PC-3 (cell line): ENCODE measurements around the gene EYS. TPM values are rescaled to one million over a fixed set of nuclear protein-coding genes. Genes with fewer than 3 reads are reported as not detected.
A peak's percentile ranks its signal among the peaks of the same experiment; 100 is the strongest.

Source experiments
- ATAC-seq: fragments of 200-7000 bp; cut with Tn5 transposase; 2 replicates; pipeline ENCODE4 v1.9.1; 2020; ENCODE audit warnings: mild to moderate bottlenecking, moderate library complexity
- BruUV-seq: library from RNA; stranded (reverse); fragments of 400-500 nt; replicated peaks from 2 replicates; lab custom pipeline; 2021; lab: Mats Ljungman, UMichigan
- CTCF ChIA-PET: fragments of 300-600 bp; sonication (Branson Sonifier 250); formaldehyde crosslinking; loops from one replicate; lab custom pipeline; 2022; ENCODE audit warnings: antibody characterized with exemption; lab: Charles Lee
- POLR2A ChIA-PET: fragments of 300-600 bp; sonication (Branson Sonifier 250); formaldehyde crosslinking; loops from one replicate; lab custom pipeline; 2022; ENCODE audit warnings: antibody characterized with exemption; ENCODE audit not compliant: unreplicated experiment; lab: Charles Lee
- DNase-seq: peaks from one replicate; pipeline ENCODE4 v3.0.0-alpha.2; 2015
- H2AFZ ChIP-seq: fragments of 300-600 bp; sonication (generic); 2 replicates; pipeline ENCODE4 v1.6.0; 2016; ENCODE audit warnings: antibody characterized with exemption, low read length
- H3F3A ChIP-seq: fragments of 300-600 bp; sonication (generic); one replicate; pipeline ENCODE4 v1.6.0; 2017; ENCODE audit warnings: antibody characterized with exemption, low read length, control low read depth, mild to moderate bottlenecking; ENCODE audit not compliant: unreplicated experiment
- H3K27ac ChIP-seq: fragments of 300-600 bp; sonication (generic); 2 replicates; pipeline ENCODE4 v1.5.1; 2016; ENCODE audit warnings: mild to moderate bottlenecking, low read length
- H3K27me3 ChIP-seq: fragments of 300-600 bp; sonication (generic); 2 replicates; pipeline ENCODE4 v1.6.1; 2016; ENCODE audit warnings: low read length, mixed read lengths
- H3K36me3 ChIP-seq: fragments of 300-600 bp; sonication (generic); 2 replicates; pipeline ENCODE4 v1.6.1; 2016; ENCODE audit warnings: low read depth, mixed run types, low read length, mixed read lengths
- H3K4me1 ChIP-seq: fragments of 300-600 bp; sonication (generic); 2 replicates; pipeline ENCODE4 v1.5.1; 2016; ENCODE audit warnings: low read length; ENCODE audit not compliant: insufficient read depth
- H3K4me2 ChIP-seq: fragments of 300-600 bp; sonication (generic); 2 replicates; pipeline ENCODE4 v1.6.0; 2016; ENCODE audit warnings: low read length
- H3K4me3 ChIP-seq: fragments of 300-600 bp; sonication (generic); 2 replicates; pipeline ENCODE4 v1.5.1; 2016; ENCODE audit warnings: mild to moderate bottlenecking, low read length, mixed read lengths
- H3K79me2 ChIP-seq: fragments of 300-600 bp; sonication (generic); 2 replicates; pipeline ENCODE4 v1.6.1; 2017; ENCODE audit warnings: low read length, mixed read lengths
- H3K9ac ChIP-seq: fragments of 300-600 bp; sonication (generic); 2 replicates; pipeline ENCODE4 v1.6.0; 2016; ENCODE audit warnings: mild to moderate bottlenecking, low read length
- H3K9me2 ChIP-seq: fragments of 300-600 bp; sonication (generic); replicated peaks from 2 replicates; pipeline ENCODE4 v1.6.1; 2016; ENCODE audit warnings: mixed run types, low read length, mixed read lengths
- H3K9me3 ChIP-seq: fragments of 300-600 bp; sonication (generic); 2 replicates; pipeline ENCODE4 v1.6.1; 2016; ENCODE audit warnings: low read length, mixed read lengths
- H4K20me1 ChIP-seq: fragments of 300-600 bp; sonication (generic); 2 replicates; pipeline ENCODE4 v1.6.1; 2016; ENCODE audit warnings: low read length, mixed read lengths
- EZH2 ChIP-seq: fragments of 300-600 bp; sonication (generic); IDR thresholded peaks from one replicate; pipeline ENCODE4 v1.6.1; 2017; ENCODE audit warnings: antibody characterized with exemption, mild to moderate bottlenecking, low read length; ENCODE audit not compliant: unreplicated experiment
- EZH2phosphoT487 ChIP-seq: fragments of 300-600 bp; sonication (generic); IDR thresholded peaks from 2 replicates; pipeline ENCODE4 v1.6.1; 2018; ENCODE audit warnings: mild to moderate bottlenecking, antibody characterized with exemption, low read length, borderline replicate concordance
- intact Hi-C: fragments of 100-400 bp; cut with micrococcal nuclease; formaldehyde crosslinking; loops from 2 replicates; pipeline ENCODE4 v1.9.0; 2023
- total RNA-seq: library from RNA; depleted of rRNA; stranded (reverse); fragments of >200 nt; gene quantifications from 2 replicates; pipeline ENCODE4 v1.2.3, GENCODE V29; 2014
- TF ChIP-seq, protein P1 (sequence below): fragments of 300-600 bp; sonication (generic); conservative IDR thresholded peaks from 2 replicates; pipeline ENCODE4 v1.5.1; 2017; ENCODE audit warnings: antibody characterized with exemption, low read depth, mild to moderate bottlenecking, low read length

Gene EYS
- total RNA-seq, 1 experiment from 2014 or later, result 0.07 TPM

- H3K4me1 ChIP-seq, result no peaks in the 10 kb centered on the region
- H4K20me1 ChIP-seq, result no peaks in the 10 kb centered on the region
- DNase-seq (peak; percentile 14), ATAC-seq (peak; percentile 56)
- H3K9me3 ChIP-seq, result no peaks in the 10 kb centered on the region
- no peaks in the 10 kb centered on the region for H3K27me3 ChIP-seq
- TF ChIP-seq EZH2phosphoT487 (no peak), EZH2 (no peak)
- TF ChIP-seq, protein P1, sequence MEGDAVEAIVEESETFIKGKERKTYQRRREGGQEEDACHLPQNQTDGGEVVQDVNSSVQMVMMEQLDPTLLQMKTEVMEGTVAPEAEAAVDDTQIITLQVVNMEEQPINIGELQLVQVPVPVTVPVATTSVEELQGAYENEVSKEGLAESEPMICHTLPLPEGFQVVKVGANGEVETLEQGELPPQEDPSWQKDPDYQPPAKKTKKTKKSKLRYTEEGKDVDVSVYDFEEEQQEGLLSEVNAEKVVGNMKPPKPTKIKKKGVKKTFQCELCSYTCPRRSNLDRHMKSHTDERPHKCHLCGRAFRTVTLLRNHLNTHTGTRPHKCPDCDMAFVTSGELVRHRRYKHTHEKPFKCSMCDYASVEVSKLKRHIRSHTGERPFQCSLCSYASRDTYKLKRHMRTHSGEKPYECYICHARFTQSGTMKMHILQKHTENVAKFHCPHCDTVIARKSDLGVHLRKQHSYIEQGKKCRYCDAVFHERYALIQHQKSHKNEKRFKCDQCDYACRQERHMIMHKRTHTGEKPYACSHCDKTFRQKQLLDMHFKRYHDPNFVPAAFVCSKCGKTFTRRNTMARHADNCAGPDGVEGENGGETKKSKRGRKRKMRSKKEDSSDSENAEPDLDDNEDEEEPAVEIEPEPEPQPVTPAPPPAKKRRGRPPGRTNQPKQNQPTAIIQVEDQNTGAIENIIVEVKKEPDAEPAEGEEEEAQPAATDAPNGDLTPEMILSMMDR, result peak; percentile 38; the same call in 1 of the 2 replicates
- H3K4me2 ChIP-seq, result no peak overlapping the region
- H3K79me2 ChIP-seq, result no peaks in the 10 kb centered on the region
- H3K27ac ChIP-seq, result no peak overlapping the region
- no TSS peak for BruUV-seq
- H3K4me3 ChIP-seq, result no peak overlapping the region
- intact Hi-C loops, result no loop called here
- no peaks in the 10 kb centered on the region for H3K9me2 ChIP-seq
- CTCF ChIA-PET, result no interaction called here
- H2AFZ ChIP-seq, result 0 out of 2 replicates have a peak overlapping the region, but pooled peaks have one; percentile 9
- H3K9ac ChIP-seq, result no peak overlapping the region
- H3K36me3 ChIP-seq, result no peaks in the 10 kb centered on the region
- POLR2A ChIA-PET, result no interaction called here
- H3F3A ChIP-seq, result no peaks in the 10 kb centered on the region
Measured at GRCh38 chr6:63882208-63882607, 1824.8 kb downstream of the EYS start.

GRCh38 chr6:63881791-63882190 lies 1825.2 kb downstream of the EYS start:
- H4K20me1 ChIP-seq, result no peaks in the 10 kb centered on the region
- H3K27ac ChIP-seq, result no peak overlapping the region
- H3K4me1 ChIP-seq, result no peaks in the 10 kb centered on the region
- DNase-seq (no peak), ATAC-seq (no peak)
- intact Hi-C loops, result no loop called here
- no peaks in the 10 kb centered on the region for H3F3A ChIP-seq
- H2AFZ ChIP-seq, result no peak overlapping the region
- TF ChIP-seq EZH2phosphoT487 (no peak), EZH2 (no peak)
- TF ChIP-seq, protein P1, result no peak
- no peaks in the 10 kb centered on the region for H3K36me3 ChIP-seq
- BruUV-seq, result no TSS peak
- H3K79me2 ChIP-seq, result no peaks in the 10 kb centered on the region
- no peak overlapping the region for H3K4me2 ChIP-seq
- H3K4me3 ChIP-seq, result no peak overlapping the region
- POLR2A ChIA-PET, result no interaction called here
- H3K9ac ChIP-seq, result no peak overlapping the region
- CTCF ChIA-PET, result no interaction called here
- no peaks in the 10 kb centered on the region for H3K9me3 ChIP-seq
- no peaks in the 10 kb centered on the region for H3K27me3 ChIP-seq
- no peaks in the 10 kb centered on the region for H3K9me2 ChIP-seq

DNA sequence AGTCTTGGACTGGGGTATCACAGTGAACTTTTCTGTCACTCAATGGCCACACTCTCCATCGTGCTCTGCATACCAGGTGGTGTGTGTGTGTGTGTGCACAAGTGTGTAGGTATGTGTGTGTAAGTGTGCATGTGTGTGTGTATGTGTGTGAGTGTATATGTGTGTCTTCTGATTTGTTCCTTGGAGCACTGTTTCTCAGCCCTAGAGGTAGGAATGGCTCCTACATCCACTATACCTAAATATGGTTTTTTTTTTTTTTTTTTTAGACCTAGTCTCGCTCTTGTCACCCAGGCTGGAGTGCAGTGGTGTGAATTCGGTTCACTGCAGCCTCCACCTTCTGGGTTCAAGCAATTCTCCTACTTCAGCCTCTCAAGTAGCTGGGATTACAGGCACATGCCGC lies 1834.8 kb downstream of the EYS start:
- ChIA-PET CTCF (no interaction called here), POLR2A (no interaction called here)
- H4K20me1 ChIP-seq, result no peaks in the 10 kb centered on the region
- H3K9me2 ChIP-seq, result no peaks in the 10 kb centered on the region
- H3K9me3 ChIP-seq, result no peaks in the 10 kb centered on the region
- no peaks in the 10 kb centered on the region for H3K79me2 ChIP-seq
- intact Hi-C loops, result no loop called here
- TF ChIP-seq EZH2, result no peak
- TF ChIP-seq, protein P1, result no peak
- TF ChIP-seq EZH2phosphoT487, result no peak
- H3K36me3 ChIP-seq, result no peaks in the 10 kb centered on the region
- DNase-seq (no peak), ATAC-seq (no peak)
- H3K27ac ChIP-seq, result no peak overlapping the region
- no TSS peak for BruUV-seq
- H3K9ac ChIP-seq, result no peak overlapping the region
- H3K4me3 ChIP-seq, result no peak overlapping the region
- H3F3A ChIP-seq, result no peaks in the 10 kb centered on the region
- H3K27me3 ChIP-seq, result no peaks in the 10 kb centered on the region
- H3K4me1 ChIP-seq, result no peaks in the 10 kb centered on the region
- no peak overlapping the region for H3K4me2 ChIP-seq
- H2AFZ ChIP-seq, result no peak overlapping the region
